Measurements from ENCODE around the gene REM2.
"Not testable (repeated sequence)": the region's sequence is repeated elsewhere in the genome, so short reads cannot be mapped to it uniquely, and the experiment has no call there.

Gene REM2

GRCh38 chr14:22850944-22851764, 31.9 kb upstream of the REM2 start:
- TF ChIP-seq CTCF (IDR thresholded peaks at IDR 0.05; ENCODE audit: low read depth, low read length) = no peak
- peak; percentile 93 for DNase-seq (ENCODE audit: extremely low read depth, low read depth)

GRCh38 chr14:22852178-22852577, 30.8 kb upstream of the REM2 start:
- DNase-seq (ENCODE audit: extremely low read depth, low read depth) = not testable (repeated sequence)

- no peak for DNase-seq (ENCODE audit: extremely low read depth, low read depth)
- no peak for TF ChIP-seq CTCF (IDR thresholded peaks at IDR 0.05; ENCODE audit: low read depth, low read length)
Observed at GRCh38 chr14:22852599-22852939, 30.5 kb upstream of the REM2 start.

GRCh38 chr14:22852940-22853767, 29.9 kb upstream of the REM2 start:
- DNase-seq (ENCODE audit: extremely low read depth, low read depth) = no peak

GRCh38 chr14:22854296-22854695, 28.7 kb upstream of the REM2 start:
- DNase-seq (ENCODE audit: extremely low read depth, low read depth) = not testable (repeated sequence)

More at GRCh38 chr14:22852940-22853767, 29.9 kb upstream of the REM2 start:
- peak; percentile 87 for TF ChIP-seq CTCF (IDR thresholded peaks at IDR 0.05; ENCODE audit: low read depth, low read length)

GRCh38 chr14:22854963-22855724, 27.9 kb upstream of the REM2 start:
- DNase-seq (ENCODE audit: extremely low read depth, low read depth) = no peak
- TF ChIP-seq CTCF (IDR thresholded peaks at IDR 0.05; ENCODE audit: low read depth, low read length) = no peak

- no peak for DNase-seq (ENCODE audit: extremely low read depth, low read depth)
- no peak for TF ChIP-seq CTCF (IDR thresholded peaks at IDR 0.05; ENCODE audit: low read depth, low read length)
Observed at GRCh38 chr14:22856428-22856827, 26.6 kb upstream of the REM2 start.

GRCh38 chr14:22860377-22860776, 22.6 kb upstream of the REM2 start:
- DNase-seq (ENCODE audit: extremely low read depth, low read depth) = not testable (repeated sequence)

Data from AG09319 (cell line).